H9 (cell line): Measurements from ENCODE around the gene GABRB1. TPM values are rescaled to one million over a fixed set of nuclear protein-coding genes. Genes with fewer than 3 reads are reported as not detected.
A peak's percentile ranks its signal among the peaks of the same experiment; 100 is the strongest.

Experiments used
- DNase-seq: peaks from one replicate; pipeline ENCODE4 v3.0.0-alpha.2; 2017
- H2AFZ ChIP-seq: one replicate; pipeline ENCODE4 v1.6.1; 2013; ENCODE audit warnings: mild to moderate bottlenecking, low read length, control low read depth, moderate library complexity
- H2AK5ac ChIP-seq: 2 replicates; pipeline ENCODE4 v1.6.1; 2013; ENCODE audit warnings: low read length, control low read depth, mixed read lengths; ENCODE audit not compliant: insufficient read length
- H2BK120ac ChIP-seq: one replicate; pipeline ENCODE4 v1.6.1; 2013; ENCODE audit warnings: low read depth, mild to moderate bottlenecking, low read length, control low read depth, inconsistent platforms; ENCODE audit not compliant: poor library complexity, severe bottlenecking
- H2BK12ac ChIP-seq: 2 replicates; pipeline ENCODE4 v1.6.1; 2013; ENCODE audit warnings: low read length, control low read depth, mixed read lengths, low read depth; ENCODE audit not compliant: insufficient read length
- H2BK15ac ChIP-seq: 2 replicates; pipeline ENCODE4 v1.6.1; 2013; ENCODE audit warnings: low read depth, low read length, control low read depth
- H2BK20ac ChIP-seq: one replicate; pipeline ENCODE4 v1.6.1; 2013; ENCODE audit warnings: low read depth, mild to moderate bottlenecking, low read length, control low read depth, inconsistent platforms; ENCODE audit not compliant: poor library complexity, severe bottlenecking
- H2BK5ac ChIP-seq: 2 replicates; pipeline ENCODE4 v1.6.1; 2013; ENCODE audit warnings: low read length, control low read depth, mixed read lengths; ENCODE audit not compliant: insufficient read length
- H3K14ac ChIP-seq: 2 replicates; pipeline ENCODE4 v1.6.1; 2013; ENCODE audit warnings: low read length, control low read depth; ENCODE audit not compliant: insufficient read depth
- H3K18ac ChIP-seq: 2 replicates; pipeline ENCODE4 v1.6.1; 2013; ENCODE audit warnings: low read depth, mild to moderate bottlenecking, mixed read lengths, low read length, control low read depth; ENCODE audit not compliant: insufficient read length
- H3K23ac ChIP-seq: 2 replicates; pipeline ENCODE4 v1.6.1; 2013; ENCODE audit warnings: low read length, control low read depth, mixed read lengths, low read depth; ENCODE audit not compliant: insufficient read length
- H3K23me2 ChIP-seq: 2 replicates; pipeline ENCODE4 v1.6.1; 2013; ENCODE audit warnings: low read depth, mild to moderate bottlenecking, mixed read lengths, low read length, control low read depth; ENCODE audit not compliant: insufficient read length, poor library complexity, severe bottlenecking
- H3K27ac ChIP-seq: 2 replicates; pipeline ENCODE4 v1.5.1; 2013; ENCODE audit warnings: low read length, control low read depth, mixed read lengths, low read depth; ENCODE audit not compliant: insufficient read length
- H3K27me3 ChIP-seq: 2 replicates; pipeline ENCODE4 v1.6.1; 2013; ENCODE audit warnings: low read length, control low read depth, inconsistent platforms; ENCODE audit not compliant: insufficient read depth
- H3K4ac ChIP-seq: 2 replicates; pipeline ENCODE4 v1.6.1; 2013; ENCODE audit warnings: low read depth, mild to moderate bottlenecking, control low read depth, inconsistent platforms, low read length, moderate library complexity
- H3K4me1 ChIP-seq: 2 replicates; pipeline ENCODE4 v1.6.1; 2013; ENCODE audit warnings: low read length, control low read depth, inconsistent platforms; ENCODE audit not compliant: insufficient read depth
- H3K4me2 ChIP-seq: 2 replicates; pipeline ENCODE4 v1.6.1; 2013; ENCODE audit warnings: low read length, control low read depth, mixed read lengths; ENCODE audit not compliant: insufficient read length, insufficient read depth
- H3K56ac ChIP-seq: 2 replicates; pipeline ENCODE4 v1.6.1; 2013; ENCODE audit warnings: low read depth, mild to moderate bottlenecking, mixed read lengths, low read length, control low read depth; ENCODE audit not compliant: insufficient read length
- H3K79me1 ChIP-seq: 2 replicates; pipeline ENCODE4 v1.6.1; 2013; ENCODE audit warnings: low read depth, mild to moderate bottlenecking, moderate library complexity, low read length, control low read depth, inconsistent platforms; ENCODE audit not compliant: insufficient read depth, poor library complexity, severe bottlenecking
- H3K79me2 ChIP-seq: 2 replicates; pipeline ENCODE4 v1.6.1; 2013; ENCODE audit warnings: low read length, control low read depth, inconsistent platforms; ENCODE audit not compliant: insufficient read depth
- H3K9ac ChIP-seq: 2 replicates; pipeline ENCODE4 v1.6.1; 2013; ENCODE audit warnings: low read length, control low read depth, mixed read lengths; ENCODE audit not compliant: insufficient read length; ENCODE audit errors: extremely low read depth
- H3K9me3 ChIP-seq: one replicate; pipeline ENCODE4 v1.6.1; 2013; ENCODE audit warnings: low read depth, low read length, inconsistent platforms; ENCODE audit not compliant: control insufficient read depth
- H3T11ph ChIP-seq: one replicate; pipeline ENCODE4 v1.6.1; 2013; ENCODE audit warnings: mild to moderate bottlenecking, low read length, control low read depth, inconsistent platforms
- H4K20me1 ChIP-seq: one replicate; pipeline ENCODE4 v1.6.1; 2013; ENCODE audit not compliant: control insufficient read depth, insufficient read length, insufficient read depth
- H4K5ac ChIP-seq: 2 replicates; pipeline ENCODE4 v1.6.1; 2013; ENCODE audit warnings: low read depth, mild to moderate bottlenecking, mixed read lengths, low read length, control low read depth; ENCODE audit not compliant: insufficient read length
- H4K8ac ChIP-seq: replicated peaks from 2 replicates; pipeline ENCODE4 v1.6.1; 2013; ENCODE audit warnings: low read length, control low read depth, mixed read lengths, low read depth; ENCODE audit not compliant: insufficient read length
- H4K91ac ChIP-seq: 2 replicates; pipeline ENCODE4 v1.6.1; 2013; ENCODE audit warnings: low read depth, mild to moderate bottlenecking, moderate library complexity, mixed read lengths, low read length, control low read depth; ENCODE audit not compliant: insufficient read length
- H3K27ac Mint-ChIP-seq, 3 experiments: 2 replicates in 2 of 3; 3 replicates in 1 of 3; pipeline ENCODE4 v1.8.0; 2020 to 2021; ENCODE audit warnings: mixed read lengths in 3 of 3, mild to moderate bottlenecking in 1 of 3, moderate library complexity in 1 of 3
- H3K27me3 Mint-ChIP-seq: 2 replicates; pipeline ENCODE4 v1.8.0; 2021; ENCODE audit warnings: low read depth, mild to moderate bottlenecking, moderate library complexity, mixed read lengths
- H3K36me3 Mint-ChIP-seq, 3 experiments: 2 replicates in 2 of 3; 3 replicates in 1 of 3; pipeline ENCODE4 v1.8.0; 2020 to 2021; ENCODE audit warnings: low read depth in 3 of 3, mixed read lengths in 3 of 3; ENCODE audit not compliant: insufficient read depth in 1 of 3
- H3K4me1 Mint-ChIP-seq, 2 experiments: 2 replicates each; pipeline ENCODE4 v1.8.0; 2020; ENCODE audit warnings: mixed read lengths in 2 of 2
- H3K4me3 Mint-ChIP-seq, 2 experiments: 2 replicates in 1 of 2; 3 replicates in 1 of 2; pipeline ENCODE4 v1.8.0; 2020 to 2021; ENCODE audit warnings: mild to moderate bottlenecking in 2 of 2, mixed read lengths in 2 of 2, moderate library complexity in 1 of 2
- H3K9me3 Mint-ChIP-seq, 2 experiments: 2 replicates in 1 of 2; 3 replicates in 1 of 2; pipeline ENCODE4 v1.8.0; 2020; ENCODE audit warnings: mild to moderate bottlenecking in 2 of 2, mixed read lengths in 2 of 2, moderate library complexity in 1 of 2
- CTCF ChIP-seq: fragments of 200-600 bp; sonication (generic); conservative IDR thresholded peaks from 3 replicates; pipeline ENCODE4 v1.8.0; 2021; ENCODE audit warnings: antibody characterized with exemption, mild to moderate bottlenecking
- WGBS: extraction: QIAGEN DNeasy Blood & Tissue Kit; methylation state at CpG from one replicate; pipeline ENCODE4 v1.1.7; 2013; ENCODE audit warnings: missing lambda C conversion rate, low lambda C conversion rate, mixed read lengths; ENCODE audit not compliant: insufficient read length; ENCODE audit errors: extremely low coverage; 5-methylcytosine and 5-hydroxymethylcytosine counted together
- total RNA-seq: library from RNA; stranded (reverse); gene quantifications from 2 replicates; pipeline ENCODE4 v1.2.1, GENCODE V29; 2021

Gene GABRB1
- total RNA-seq, 1 experiment from 2014 or later, result 0.39 TPM

- peak within 1 kb of the TSS; percentile 86 to 91 for H3K4me3 Mint-ChIP-seq
- Histone ChIP-seq H3K4ac (no peak within 1 kb of the TSS), H2AK5ac (no peak within 1 kb of the TSS), H3K9ac (peak within 1 kb of the TSS; percentile 43), H4K8ac (no peak within 1 kb of the TSS), H3T11ph (no peak within 1 kb of the TSS), H2BK15ac (no peak within 1 kb of the TSS), H2AFZ (peak within 1 kb of the TSS; percentile 60), H3K4me2 (peak within 1 kb of the TSS; percentile 52), H3K4me1 (no peaks in the 10 kb centered on the region), H2BK20ac (no peak within 1 kb of the TSS), H3K27ac (no peak within 1 kb of the TSS), H3K14ac (no peak within 1 kb of the TSS), H4K91ac (no peak within 1 kb of the TSS), H3K23me2 (no peaks in the 10 kb centered on the region), H3K9me3 (no peaks in the 10 kb centered on the region), H3K27me3 (no peaks in the 10 kb centered on the region), H3K79me1 (no peaks in the 10 kb centered on the region), H3K56ac (no peak within 1 kb of the TSS), H4K5ac (no peak within 1 kb of the TSS), H2BK5ac (no peak within 1 kb of the TSS), H2BK12ac (no peak within 1 kb of the TSS), H4K20me1 (no peaks in the 10 kb centered on the region), H3K23ac (no peak within 1 kb of the TSS), H3K79me2 (no peaks in the 10 kb centered on the region), H3K18ac (no peak within 1 kb of the TSS), H2BK120ac (no peak within 1 kb of the TSS)
- H3K36me3 Mint-ChIP-seq, result no peaks in the 10 kb centered on the region
- peak; percentile 98 for DNase-seq
- peak within 1 kb of the TSS; percentile 44 to 77 (median 65); a peak in 3 of 7 replicates for H3K27ac Mint-ChIP-seq
- no CpG with 5 or more reads among the region's 51 CpGs for WGBS
- H3K9me3 Mint-ChIP-seq, result no peaks in the 10 kb centered on the region
- peak; percentile 33; the same call in 2 of the 3 replicates for TF ChIP-seq CTCF
- H3K27me3 Mint-ChIP-seq, result no peaks in the 10 kb centered on the region
- H3K4me1 Mint-ChIP-seq, result peaks cover 16% of the 10 kb centered on the region in 2 experiments
These were observed 432.0 kb downstream of the GABRB1 start, which contains the start of gene COMMD8 for GRCh38 chr4:47463235-47463956. TSS of gene COMMD8 (minus strand) at chr4:47463702. CDS start at chr4:47463651, 51 bp downstream.
